MM.1S (cell line): ENCODE results near the gene PRM1.

Experiments used
- EZH2 ChIP-seq: fragments of 300-600 bp; sonication (generic); optimal IDR thresholded peaks from 2 replicates; pipeline ENCODE3; 2017; ENCODE audit warnings: low read depth, mild to moderate bottlenecking, antibody characterized with exemption, low read length, mixed read lengths
- EZH2phosphoT487 ChIP-seq: fragments of 300-600 bp; sonication (generic); IDR thresholded peaks from 2 replicates; pipeline ENCODE4 v1.6.1; 2018; ENCODE audit warnings: antibody characterized with exemption, low read length

DNA sequence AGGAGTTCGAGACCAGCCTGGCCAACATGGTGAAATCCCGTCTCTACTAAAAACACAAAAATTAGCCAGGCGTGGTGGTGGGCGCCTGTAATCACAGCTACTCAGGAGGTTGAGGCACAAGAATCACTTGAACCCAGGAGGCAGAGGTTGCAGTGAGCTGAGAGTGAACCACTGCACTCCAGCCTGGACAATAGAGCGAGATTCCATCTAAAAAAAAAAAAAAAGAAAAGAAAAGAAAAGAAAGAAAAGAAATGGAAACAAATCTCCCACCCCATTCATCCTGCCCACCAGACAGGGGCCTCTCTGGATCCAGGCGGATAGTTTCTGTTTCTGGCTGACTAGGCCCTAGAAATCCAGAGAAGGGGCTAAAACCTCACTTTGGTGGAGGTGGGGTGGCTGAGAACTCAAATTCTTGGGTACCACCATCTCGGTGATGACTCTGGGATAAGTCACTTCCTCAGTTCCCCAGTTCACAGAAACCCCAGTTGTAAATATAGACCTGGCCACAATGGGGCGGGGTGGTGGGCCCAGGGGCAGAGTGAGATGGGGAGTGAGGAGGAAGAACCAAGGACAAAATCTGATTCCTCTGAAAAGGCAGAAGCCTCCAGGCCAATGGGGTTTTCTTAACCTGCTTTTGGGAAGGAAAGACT lies 47.3 kb downstream of the PRM1 start:
- TF ChIP-seq EZH2 (no peak), EZH2phosphoT487 (no peak)
